HG03025 (cell line): Measurements from ENCODE around the gene PRIMA1.

Experiments used
- ATAC-seq: cut with Tn5 transposase; IDR thresholded peaks from one replicate; pipeline ENCODE4 v1.9.1; 2021; ENCODE audit warnings: mild to moderate bottlenecking, moderate library complexity; ENCODE audit not compliant: unreplicated experiment, low FRiP score

Gene PRIMA1

GRCh38 chr14:93688239-93688666, 100.0 kb downstream of the PRIMA1 start:
- ATAC-seq = no peak

- ATAC-seq = no peak
These were observed 102.0 kb downstream of the PRIMA1 start for GRCh38 chr14:93686268-93686667.

DNA sequence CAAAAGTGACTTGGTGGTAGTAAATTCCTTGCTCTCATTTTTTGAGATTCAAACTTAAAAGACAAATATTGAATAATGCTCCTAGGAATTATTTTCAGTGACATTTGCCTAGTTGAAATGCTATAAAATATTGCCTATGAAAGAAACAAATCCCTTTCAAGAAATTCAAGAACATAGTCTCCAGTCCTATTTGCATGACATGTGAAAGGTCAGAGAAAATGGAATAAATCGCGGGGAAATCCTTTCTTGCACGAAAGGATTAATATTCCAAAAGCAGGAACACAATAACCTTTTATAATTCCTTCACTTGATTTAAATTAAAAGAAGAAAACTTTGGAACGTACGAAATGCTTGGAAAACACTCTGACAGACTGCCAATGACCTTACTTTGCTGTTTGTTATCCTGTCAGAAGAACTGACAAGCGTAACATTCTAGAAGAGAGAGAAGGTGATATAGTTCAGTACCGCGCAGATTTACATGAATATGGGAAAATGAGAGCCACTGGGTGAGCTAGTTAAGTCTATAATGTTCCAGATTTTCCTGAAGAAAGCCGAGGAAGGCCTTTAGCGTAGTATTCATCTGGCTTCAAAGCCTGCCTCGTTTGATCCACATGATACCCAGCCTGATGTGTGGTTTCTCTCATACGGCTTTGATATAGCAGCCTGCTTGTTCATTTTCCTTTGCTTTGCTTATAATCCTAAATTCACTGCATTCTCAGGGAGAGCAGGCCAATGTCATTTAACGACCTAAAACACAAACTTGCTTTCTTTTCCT, 103.0 kb downstream of the PRIMA1 start:
- no peak for ATAC-seq

DNA sequence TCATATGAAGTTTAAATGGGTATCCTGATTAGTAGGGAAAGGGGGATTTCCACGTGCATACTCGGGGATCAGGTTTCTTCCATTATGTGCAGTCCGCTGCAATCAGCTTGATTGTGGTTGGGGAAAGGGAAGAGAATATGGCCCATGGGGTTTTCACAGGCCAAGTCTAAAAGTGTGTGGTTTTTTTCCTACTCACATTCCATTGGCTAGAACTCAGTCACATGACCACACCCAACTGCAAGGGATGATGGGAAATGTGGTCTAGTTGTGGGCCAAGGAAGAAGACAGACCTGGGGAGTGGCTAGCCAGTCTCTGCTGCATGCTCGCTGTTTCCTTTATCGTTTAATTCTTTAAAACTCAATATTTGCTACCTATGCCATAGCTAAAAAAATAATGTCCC, 105.1 kb downstream of the PRIMA1 start:
- ATAC-seq = no peak

GRCh38 chr14:93682459-93682858, 105.8 kb downstream of the PRIMA1 start:
- no peak for ATAC-seq

DNA sequence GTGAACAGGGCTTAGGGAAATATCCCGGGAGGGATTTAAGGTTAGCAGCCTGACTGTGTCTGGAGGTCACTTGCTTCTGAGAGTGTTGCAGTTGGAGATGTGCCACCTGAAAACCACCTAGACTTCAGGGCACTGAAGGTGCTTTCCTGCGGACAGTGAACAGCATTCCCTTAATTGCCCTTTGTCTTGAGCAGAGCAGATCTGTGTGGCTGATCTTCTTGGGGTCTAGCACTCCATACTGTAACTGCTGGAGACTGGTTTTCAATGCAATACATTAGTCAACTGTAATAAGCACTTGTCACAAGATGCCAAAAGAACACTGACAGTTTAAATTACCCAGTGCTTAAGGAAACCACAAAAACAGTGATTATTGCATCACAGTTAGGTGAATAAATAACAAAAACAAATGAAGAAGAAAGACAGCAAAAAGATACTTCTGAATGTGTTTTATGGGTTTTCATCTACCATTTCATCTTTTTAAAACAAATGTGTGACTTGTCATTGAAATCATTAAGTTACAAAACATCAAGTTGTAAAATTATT, 111.8 kb downstream of the PRIMA1 start:
- ATAC-seq = no peak

DNA sequence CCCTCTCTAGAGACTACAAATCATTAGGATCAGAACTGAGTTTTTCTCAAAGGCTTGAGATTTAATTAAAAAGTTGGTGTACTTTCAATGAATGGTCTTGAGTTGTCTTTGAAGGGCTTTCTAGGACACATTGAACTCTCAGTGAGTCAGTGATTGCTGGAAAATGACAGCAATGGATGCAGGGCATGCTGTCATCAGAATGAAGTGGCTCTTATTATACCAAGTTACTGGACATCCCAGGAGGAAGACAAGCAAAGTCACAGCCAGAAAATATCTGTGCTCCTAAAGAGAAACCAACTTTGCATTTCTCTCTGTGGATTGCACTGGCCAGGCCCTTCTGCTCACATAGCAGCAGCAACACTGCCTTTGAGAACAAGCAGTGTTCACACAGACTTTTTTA, 112.6 kb downstream of the PRIMA1 start:
- no peak for ATAC-seq

- no peak for ATAC-seq
These were observed 113.9 kb downstream of the PRIMA1 start for GRCh38 chr14:93674343-93674742.

DNA sequence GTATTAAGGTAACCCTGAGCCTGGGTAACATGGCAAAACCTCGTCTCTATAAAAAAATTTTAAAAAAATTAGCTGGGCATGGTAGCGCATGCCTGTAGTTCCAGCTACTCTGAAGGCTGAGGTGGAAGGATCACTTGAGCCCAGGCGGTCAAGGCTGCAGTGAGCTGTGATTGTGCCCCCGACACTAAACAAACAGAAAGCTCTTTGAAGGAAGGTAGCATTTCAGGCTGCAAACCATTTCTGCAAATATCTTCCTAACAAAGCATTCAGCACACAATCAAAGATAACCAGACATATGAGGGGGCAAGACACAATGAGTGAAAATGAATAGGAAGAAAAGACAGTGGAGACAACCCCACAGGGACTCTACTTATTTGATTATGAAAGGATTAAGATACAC, 118.7 kb downstream of the PRIMA1 start:
- ATAC-seq = no peak
